WI38 (cell line): ENCODE data around the gene LYPD4.

ENCODE experiments used
- H3K4me3 ChIP-seq: 2 replicates; pipeline ENCODE4 v1.5.1; 2011; ENCODE audit warnings: low read depth, mild to moderate bottlenecking, control low read depth, low read length
- CTCF ChIP-seq: IDR thresholded peaks from 2 replicates; pipeline ENCODE4 v1.5.1; 2012; ENCODE audit warnings: low read depth, mild to moderate bottlenecking, control low read depth, low read length

LYPD4 gene

GRCh38 chr19:41864374-41864773, 19.9 kb upstream of the LYPD4 start:
- no peak for TF ChIP-seq CTCF

DNA sequence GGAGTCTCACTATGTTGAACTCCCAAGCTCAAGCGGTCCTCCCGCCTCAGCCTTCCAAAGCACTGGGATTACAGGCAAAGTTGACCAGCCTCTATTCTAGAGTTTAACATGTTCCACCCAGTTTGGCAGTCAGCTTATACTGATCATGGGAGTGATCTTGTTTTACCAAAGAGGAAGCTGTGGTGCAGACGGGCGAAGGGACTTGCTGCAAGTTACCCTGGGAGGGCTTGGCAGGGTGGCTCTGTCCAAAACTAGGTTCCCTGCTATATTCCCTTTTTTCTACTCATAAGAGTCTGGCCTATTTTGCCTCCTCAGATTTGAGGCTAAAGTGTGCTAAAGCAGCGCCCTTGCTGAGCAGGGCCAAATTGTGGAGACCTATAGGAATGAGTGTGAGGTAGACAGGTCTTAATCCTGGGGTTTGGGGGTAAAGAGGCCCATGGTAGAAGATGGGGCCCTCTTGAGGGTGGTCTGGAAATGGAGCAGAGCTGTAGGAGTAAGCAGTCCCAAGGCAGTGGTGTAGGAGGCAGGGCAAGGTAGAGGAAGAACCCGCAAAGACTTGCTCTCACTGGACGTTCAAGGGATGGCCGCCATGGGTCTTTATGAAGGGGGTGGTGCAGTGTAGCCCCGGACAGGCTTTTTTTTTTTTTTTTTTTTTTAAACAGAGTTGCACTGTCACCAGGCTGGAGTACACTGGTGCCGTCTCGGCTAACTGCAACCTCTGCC, 18.9 kb upstream of the LYPD4 start:
- TF ChIP-seq CTCF = no peak
- H3K4me3 ChIP-seq = no peak overlapping the region

More at GRCh38 chr19:41864374-41864773, 19.9 kb upstream of the LYPD4 start:
- H3K4me3 ChIP-seq = no peak overlapping the region

DNA sequence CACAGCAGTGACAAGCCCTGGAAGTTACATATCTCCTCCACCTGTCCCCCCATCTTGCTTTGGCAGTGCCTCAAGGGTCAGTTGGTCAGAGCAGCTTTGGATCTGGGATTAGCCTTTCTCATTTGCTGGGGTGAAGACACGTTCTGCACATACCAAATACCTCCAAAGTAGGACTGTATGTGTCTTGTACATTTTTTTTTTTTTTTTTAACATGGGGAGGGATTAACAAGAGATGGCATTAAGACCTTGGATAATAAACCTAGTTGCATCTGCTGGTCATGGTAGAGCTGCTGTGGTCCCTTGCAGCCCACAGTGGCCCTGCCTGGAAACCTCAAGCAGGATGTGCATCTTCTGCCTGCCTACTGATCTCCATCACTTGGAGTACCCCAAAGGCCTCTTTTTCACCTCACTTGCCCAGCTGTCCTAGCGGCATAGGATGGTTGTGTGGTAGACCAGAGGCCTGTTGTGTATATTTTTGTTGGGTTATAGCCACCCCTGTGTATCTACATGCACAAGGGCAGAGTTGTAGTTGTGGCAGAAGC, 18.0 kb upstream of the LYPD4 start:
- H3K4me3 ChIP-seq = peak overlapping the region; percentile 16
- TF ChIP-seq CTCF = no peak

- peak overlapping the region; percentile 99 for H3K4me3 ChIP-seq
- no peak for TF ChIP-seq CTCF
These were observed 17.4 kb upstream of the LYPD4 start for GRCh38 chr19:41861846-41862245.

- H3K4me3 ChIP-seq = peak overlapping the region; percentile 99
These were observed 16.8 kb upstream of the LYPD4 start for GRCh38 chr19:41861116-41861768.

GRCh38 chr19:41860419-41861115, 16.1 kb upstream of the LYPD4 start:
- TF ChIP-seq CTCF = no peak

More at GRCh38 chr19:41861116-41861768, 16.8 kb upstream of the LYPD4 start:
- TF ChIP-seq CTCF = no peak

More at GRCh38 chr19:41860419-41861115, 16.1 kb upstream of the LYPD4 start:
- H3K4me3 ChIP-seq = peak overlapping the region; percentile 99
